ENCODE results near the gene ATXN7.

ATXN7 gene

GRCh38 chr3:63986146-63986545 lies 122.5 kb downstream of the ATXN7 start:
- DNase-seq, result no peak

GRCh38 chr3:63986831-63987230 lies 123.2 kb downstream of the ATXN7 start:
- DNase-seq, result no peak

- DNase-seq, result no peak
These were observed 125.3 kb downstream of the ATXN7 start for GRCh38 chr3:63988943-63989342.

- no peak for DNase-seq
These were observed 126.5 kb downstream of the ATXN7 start for GRCh38 chr3:63990204-63990603.

- DNase-seq, result no peak
These were observed 127.1 kb downstream of the ATXN7 start for GRCh38 chr3:63990733-63991132.

- no peak for DNase-seq
These were observed 128.0 kb downstream of the ATXN7 start for GRCh38 chr3:63991666-63992065.

GRCh38 chr3:63992516-63993209 lies 129.0 kb downstream of the ATXN7 start:
- no peak for DNase-seq

GRCh38 chr3:63993653-63994079 lies 130.0 kb downstream of the ATXN7 start:
- peak; percentile 54 for DNase-seq

- DNase-seq, result no peak
These were observed 131.4 kb downstream of the ATXN7 start for GRCh38 chr3:63995086-63995485.

- DNase-seq, result no peak
These were observed 135.4 kb downstream of the ATXN7 start for GRCh38 chr3:63998852-63999754.

- no peak for DNase-seq
These were observed 136.9 kb downstream of the ATXN7 start for GRCh38 chr3:64000453-64001055.

- DNase-seq, result no peak
These were observed 138.6 kb downstream of the ATXN7 start for GRCh38 chr3:64002233-64002632.

- DNase-seq, result no peak
These were observed 139.9 kb downstream of the ATXN7 start for GRCh38 chr3:64003589-64003988.

GRCh38 chr3:64008017-64008416 lies 144.3 kb downstream of the ATXN7 start:
- no peak for DNase-seq

- no peak for DNase-seq
These were observed 145.1 kb downstream of the ATXN7 start for GRCh38 chr3:64008487-64009351.

GRCh38 chr3:64009528-64009927 lies 145.9 kb downstream of the ATXN7 start:
- no peak for DNase-seq

GRCh38 chr3:64010199-64010598 lies 146.5 kb downstream of the ATXN7 start:
- no peak for DNase-seq

- DNase-seq, result no peak
These were observed 148.0 kb downstream of the ATXN7 start for GRCh38 chr3:64011685-64012084.

GRCh38 chr3:64016941-64017620 lies 153.4 kb downstream of the ATXN7 start:
- DNase-seq, result no peak

- DNase-seq, result no peak
These were observed 155.6 kb downstream of the ATXN7 start for GRCh38 chr3:64019271-64019670.

- DNase-seq, result no peak
These were observed 156.2 kb downstream of the ATXN7 start for GRCh38 chr3:64019879-64020278.

- DNase-seq, result no peak
These were observed 158.3 kb downstream of the ATXN7 start for GRCh38 chr3:64021922-64022321.
